HL-60/S4 (cell line): ENCODE data around the gene CRIM1.

Source experiments
- in situ Hi-C: fragments of 300-500 bp; cut with MboI; formaldehyde crosslinking; loops from 2 replicates; pipeline ENCODE4 v1.14.3; 2022; ENCODE audit warnings: low sequenced_read_pairs

CRIM1 gene

DNA sequence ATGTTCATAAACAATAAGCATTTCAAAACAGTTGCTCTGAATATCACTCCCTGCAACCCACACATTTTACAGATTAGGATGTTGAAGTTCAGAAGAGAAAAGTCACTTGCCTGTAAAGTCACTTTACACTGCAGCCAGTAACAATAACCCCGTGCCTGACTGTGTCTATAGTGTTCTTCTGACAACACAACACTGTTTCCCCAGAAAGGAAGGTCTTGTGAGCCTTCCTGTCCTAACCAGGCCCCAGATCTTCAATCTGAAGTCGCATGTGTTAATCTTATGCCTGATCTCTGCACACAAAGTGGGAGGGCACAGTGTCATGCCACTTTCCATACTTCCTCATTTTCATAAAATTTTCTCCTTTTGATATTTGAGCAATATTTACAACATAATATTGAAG, 122.2 kb downstream of the CRIM1 start:
- in situ Hi-C loops = no loop called here

DNA sequence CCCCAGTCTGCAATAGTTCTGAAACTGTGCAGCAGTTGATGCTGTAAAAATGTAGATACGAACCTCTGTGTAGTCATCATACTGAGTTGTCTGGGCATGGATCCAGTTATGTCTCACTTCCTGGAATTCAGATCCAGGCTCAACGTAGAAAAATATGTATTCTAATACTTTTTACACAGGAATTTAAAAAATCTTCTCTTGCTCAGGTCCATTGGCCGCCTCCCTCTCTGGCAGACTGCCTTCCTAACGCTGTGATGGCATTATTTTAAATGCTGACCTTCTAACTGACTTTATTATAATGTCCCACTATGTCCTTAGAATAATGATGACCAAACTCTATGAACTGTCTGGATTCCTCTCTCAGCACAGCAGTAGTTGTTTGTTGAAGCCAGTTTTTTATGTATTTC, 122.8 kb downstream of the CRIM1 start:
- in situ Hi-C loops = no loop called here

DNA sequence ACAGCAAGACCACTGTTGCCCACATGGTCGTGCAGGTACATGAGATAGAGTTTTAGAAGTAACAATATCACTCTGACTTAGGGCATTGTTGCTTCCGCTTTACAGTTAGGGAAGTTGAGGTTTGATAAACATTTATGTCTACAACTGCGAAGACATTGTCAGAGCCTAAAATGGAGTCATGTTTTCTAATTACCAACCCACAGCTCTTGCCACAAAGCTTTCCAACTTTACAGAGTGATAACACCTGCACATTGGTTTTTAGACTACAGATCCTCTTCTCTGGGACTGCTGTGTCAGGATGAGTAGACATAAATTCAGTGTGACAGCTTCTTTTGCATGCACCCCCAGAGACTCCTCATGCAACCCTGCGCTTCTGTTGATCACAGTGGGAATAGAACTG, 123.4 kb downstream of the CRIM1 start:
- in situ Hi-C loops = no loop called here

DNA sequence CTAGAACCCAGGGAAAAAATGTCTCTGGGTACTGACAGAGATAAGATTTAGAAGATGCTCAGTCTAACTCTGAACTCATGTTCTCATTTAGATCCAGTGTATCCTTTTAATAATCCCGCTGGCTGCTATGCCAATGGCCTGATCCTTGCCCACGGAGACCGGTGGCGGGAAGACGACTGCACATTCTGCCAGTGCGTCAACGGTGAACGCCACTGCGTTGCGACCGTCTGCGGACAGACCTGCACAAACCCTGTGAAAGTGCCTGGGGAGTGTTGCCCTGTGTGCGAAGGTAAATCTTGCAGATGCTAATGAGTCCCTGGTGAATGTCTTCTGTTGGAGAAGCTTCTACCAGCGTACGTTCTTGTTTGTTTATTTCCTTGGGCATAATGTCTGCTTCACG, 123.8 kb downstream of the CRIM1 start:
- in situ Hi-C loops = no loop called here

DNA sequence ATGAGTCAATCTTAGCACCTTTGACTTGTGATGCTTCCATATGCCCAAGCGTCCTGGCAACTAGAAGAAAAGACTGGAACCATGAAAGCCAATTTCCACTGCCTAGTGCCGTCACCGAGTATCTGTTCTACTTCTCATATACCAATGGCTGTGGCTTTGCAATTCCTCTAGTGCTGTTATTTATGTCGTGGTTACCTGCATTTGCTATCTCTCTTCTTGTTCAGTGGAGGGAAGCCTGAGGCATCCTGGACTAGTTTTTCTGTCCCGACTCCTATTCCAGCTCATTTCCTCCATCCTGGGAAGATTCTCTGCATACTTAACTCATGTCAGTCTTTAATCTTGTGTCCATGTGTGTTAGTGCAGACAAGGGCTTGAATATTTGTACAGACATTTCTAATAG, 124.5 kb downstream of the CRIM1 start:
- in situ Hi-C loops = no loop called here

DNA sequence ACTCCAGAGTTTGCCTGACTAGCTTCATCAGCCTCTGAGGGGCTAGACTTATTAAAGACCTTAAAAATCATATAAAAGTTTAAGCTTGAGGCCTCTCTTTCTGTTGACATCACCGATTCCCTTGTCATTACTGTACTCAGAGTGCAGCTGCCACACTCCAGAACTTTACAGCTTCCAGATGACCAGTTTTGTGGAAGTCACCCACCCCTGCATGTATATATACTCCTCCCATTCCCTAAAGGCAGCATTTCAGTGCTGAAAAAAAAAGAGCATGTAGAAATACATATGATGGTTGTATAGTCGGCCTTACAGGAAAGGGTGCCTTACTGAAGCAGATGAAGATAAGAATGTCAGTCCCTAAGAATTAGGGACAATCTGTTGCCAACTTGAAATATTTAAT, 125.1 kb downstream of the CRIM1 start:
- in situ Hi-C loops = no loop called here

DNA sequence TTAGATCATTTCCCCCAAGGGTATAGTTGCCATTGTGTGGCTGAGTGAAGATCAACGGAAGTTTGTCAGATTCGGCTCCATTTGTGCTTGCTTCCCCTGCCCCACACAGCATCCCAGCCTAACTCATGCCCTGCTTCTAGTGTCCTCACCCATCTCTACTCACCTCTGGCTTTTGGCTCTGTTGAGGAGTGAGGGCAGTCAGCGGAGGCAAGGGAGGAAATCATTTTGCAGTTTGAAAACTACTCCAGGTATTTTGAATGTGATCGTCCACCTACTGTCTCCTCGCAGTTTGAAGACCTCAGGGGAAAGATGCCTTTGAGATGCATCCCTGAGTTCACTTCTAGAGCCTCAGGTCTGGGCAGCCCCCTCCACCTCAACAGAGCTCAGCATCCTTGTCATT, 126.1 kb downstream of the CRIM1 start:
- in situ Hi-C loops = no loop called here

DNA sequence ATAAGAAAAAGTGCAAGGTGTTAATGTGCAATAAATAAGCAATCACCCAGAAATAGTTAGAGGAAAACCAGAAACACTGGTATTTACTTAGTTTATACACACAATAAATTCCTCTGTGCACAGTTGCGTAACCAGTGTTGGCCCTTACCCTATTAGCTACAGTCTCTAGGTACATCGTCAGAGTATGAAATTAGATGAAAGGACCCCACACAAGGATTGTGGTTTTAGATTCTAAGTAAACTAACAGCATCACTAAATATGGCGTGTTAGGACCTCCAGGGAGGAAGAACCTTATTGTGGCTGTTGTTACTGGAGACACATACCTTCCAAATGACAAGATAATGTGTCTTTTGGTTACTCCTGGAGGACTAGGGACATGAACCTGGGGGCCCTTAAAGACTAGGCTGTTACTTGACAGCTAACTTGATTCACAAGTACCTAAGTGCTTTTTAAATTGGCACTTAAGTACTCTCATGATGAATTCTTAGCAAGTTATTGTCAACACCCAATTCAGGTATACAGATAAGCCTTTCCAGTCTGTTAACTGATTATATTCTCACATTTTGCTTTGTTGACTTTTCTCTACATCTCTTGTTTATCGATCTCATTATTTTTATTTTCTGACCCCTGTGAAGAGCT, 127.1 kb downstream of the CRIM1 start:
- in situ Hi-C loops = no loop called here

DNA sequence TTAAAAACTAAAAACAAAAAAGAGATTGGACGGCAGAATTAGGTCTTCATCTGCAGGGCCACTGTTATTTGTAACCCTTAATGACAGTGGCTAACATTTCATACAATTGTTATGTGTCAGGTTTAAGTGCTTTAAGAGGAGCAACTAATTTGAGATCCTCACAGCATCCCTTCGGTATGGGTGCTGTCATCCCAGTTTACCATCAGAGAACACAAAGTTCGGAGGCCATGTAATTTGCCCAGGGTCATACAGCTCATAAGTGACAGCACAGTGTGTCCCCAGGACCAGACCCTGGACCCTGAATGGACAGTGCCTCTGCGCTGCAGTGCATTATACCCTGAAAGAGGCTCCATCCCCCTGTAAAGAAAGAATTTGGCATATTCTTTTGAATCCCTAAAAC, 127.7 kb downstream of the CRIM1 start:
- in situ Hi-C loops = no loop called here

DNA sequence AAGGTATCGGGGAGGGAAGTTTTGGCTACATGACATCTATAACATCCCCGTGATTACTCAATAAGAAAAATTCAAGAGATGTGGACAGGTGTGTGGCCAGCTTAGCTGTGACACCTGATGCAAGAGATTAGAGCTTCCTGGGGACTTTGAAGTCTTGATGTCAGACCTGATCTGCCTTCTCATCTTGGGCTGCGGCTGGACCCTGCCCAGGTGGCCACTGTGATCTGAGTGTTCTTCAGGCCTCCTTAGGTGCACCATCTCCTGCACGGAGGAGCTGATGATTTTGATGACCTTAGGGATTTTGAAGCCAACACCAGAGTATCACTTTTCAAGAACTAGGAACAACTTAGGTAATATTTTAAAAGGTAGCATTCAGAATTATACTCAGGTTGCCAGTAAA, 128.9 kb downstream of the CRIM1 start:
- in situ Hi-C loops = no loop called here

DNA sequence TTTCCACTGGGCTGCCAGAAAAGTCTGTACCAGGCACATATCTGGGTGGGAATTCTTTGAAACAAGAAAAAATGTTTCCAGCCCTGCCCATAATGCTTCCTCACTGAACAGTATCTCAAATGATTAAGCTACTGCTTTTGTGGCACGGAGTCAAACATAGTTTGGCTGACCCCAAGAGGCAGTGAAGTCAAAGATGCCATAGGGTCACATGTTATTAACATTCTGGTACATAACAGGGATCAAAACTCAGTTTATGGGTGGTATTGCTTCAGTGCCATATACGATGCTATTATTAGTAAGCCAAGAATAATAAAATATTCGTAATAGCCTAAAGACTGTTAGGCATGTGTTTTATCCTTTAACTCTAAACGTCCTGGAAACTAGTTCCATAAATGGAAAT, 129.9 kb downstream of the CRIM1 start:
- in situ Hi-C loops = no loop called here

DNA sequence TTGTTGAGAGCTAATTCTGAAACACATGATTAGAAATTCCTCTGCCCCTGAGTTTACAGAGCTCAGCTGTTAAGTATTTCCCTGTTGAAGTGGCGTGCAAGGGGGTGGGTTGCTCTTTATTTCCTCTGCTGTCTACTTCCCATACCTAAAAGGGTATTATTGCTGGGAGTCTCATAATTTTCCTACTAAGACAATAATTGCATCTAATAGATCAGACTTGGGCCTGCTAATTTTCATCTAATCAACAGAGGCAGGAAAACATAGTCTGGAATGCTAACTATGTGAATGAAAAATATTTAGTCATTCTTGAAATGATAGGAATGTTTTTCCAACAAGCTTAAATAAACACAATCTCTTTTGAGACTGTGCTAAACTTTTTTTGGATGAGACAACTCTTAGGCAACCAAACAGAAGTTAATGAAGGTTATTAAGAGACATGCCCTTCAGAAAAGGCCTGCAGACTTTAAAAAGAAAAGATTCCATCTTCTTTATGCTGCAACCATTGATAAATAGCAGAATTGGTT, 131.0 kb downstream of the CRIM1 start:
- in situ Hi-C loops = no loop called here

DNA sequence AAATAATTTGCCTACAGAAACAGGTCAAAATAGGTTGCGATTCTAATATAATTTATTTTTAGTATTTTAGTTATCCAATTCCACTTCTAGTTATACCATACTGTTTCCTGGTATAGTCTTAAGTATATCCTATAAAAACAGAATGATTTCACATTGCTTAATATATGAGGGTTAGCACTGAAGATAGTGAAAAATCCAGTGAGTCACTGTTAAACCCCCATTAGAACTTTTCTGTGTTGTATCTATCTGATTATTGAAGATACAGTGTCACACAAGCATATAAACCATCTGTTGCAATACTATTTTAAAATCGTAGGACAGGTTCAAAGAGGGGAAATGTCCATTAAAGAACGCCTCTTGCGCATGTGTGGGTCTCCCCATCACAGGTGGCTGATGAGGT, 132.4 kb downstream of the CRIM1 start:
- in situ Hi-C loops = no loop called here

DNA sequence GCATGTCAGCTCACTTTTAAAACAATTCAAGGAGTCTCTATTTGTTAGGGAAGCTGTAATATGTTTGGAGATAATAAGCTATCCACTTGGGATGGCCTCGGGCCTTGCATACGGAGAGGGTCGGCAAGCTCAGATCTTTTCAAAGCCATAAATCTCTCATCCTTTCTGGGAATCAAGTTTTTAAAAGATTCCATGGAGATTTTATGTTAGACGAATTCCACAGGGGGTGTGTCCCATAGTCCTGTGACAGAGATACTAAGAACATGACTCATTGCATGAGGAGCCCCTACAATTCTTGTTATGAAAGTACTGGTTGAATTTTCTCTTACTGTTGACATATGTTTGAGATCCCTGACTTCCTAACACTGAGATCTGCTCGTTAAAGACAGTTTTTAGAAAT, 133.7 kb downstream of the CRIM1 start:
- in situ Hi-C loops = no loop called here

DNA sequence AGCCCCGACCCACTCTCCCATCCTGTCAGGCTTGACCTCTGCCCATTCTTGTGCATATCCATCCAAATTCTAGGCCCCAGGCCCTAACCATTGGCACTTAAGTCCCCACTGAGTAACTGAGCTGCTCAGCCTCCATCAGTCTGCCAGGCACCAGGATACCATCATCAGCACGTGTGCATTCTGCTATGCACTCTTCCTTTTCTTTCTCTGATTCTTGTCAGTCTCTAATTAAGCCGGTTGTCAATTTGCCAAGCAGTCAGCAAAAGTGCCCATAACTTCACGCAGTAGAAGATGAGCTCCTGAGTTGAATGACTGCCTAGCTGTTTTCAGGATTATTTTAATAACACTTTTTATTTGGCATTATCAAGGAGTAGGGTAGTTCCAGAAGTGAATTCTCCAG, 135.2 kb downstream of the CRIM1 start:
- in situ Hi-C loops = no loop called here

DNA sequence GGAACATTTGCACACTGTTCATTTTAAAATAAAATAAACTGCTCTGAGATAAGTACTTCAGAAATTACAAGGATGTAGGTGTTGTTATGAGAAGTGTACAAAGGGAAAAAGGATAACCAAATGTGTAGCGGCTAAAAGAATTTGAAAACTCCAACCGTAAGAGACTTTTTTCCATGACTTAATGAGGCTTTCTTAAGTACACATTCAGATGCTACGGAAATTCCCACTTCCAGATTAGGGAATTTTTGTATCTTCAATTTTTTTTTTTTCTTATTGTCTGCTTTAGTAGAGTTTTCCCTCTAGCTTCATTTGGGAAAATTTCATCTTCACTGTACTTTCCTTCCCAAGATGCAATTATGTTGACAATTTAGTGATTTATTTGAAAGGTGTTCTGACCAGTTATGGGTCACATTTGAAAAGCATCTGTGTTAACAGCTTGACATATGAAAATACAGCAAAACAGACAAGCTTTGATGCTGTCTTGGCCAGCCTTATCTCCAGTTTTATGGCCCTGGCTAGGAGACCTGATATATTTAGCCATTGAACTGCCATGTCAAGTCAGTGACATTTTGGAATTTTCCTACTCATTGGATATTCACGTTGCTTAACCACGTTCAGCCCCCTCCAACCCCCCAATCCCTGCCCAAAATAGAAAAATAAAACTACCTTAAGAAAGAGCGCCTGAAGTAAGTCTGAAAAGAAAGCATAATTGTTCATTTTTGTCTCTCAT, 136.8 kb downstream of the CRIM1 start:
- in situ Hi-C loops = no loop called here

DNA sequence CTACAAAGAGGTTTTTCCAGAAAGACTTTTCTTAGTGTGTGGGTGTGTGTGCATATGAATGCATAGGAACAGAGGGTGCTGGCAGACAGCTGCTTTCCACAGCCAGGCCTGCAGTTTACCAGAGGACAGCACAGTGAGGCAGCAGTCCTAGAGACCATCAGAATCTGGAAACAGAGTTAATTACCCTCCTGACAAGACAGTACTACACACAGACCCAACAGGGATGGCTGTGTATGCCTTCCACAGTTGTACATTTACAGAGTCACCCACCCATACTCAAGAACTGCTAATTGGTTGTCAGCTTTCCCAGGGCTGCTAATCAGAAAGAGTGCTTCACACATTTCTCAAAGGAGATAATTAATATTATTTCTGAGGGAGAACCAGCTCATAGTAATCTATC, 137.7 kb downstream of the CRIM1 start:
- in situ Hi-C loops = no loop called here

DNA sequence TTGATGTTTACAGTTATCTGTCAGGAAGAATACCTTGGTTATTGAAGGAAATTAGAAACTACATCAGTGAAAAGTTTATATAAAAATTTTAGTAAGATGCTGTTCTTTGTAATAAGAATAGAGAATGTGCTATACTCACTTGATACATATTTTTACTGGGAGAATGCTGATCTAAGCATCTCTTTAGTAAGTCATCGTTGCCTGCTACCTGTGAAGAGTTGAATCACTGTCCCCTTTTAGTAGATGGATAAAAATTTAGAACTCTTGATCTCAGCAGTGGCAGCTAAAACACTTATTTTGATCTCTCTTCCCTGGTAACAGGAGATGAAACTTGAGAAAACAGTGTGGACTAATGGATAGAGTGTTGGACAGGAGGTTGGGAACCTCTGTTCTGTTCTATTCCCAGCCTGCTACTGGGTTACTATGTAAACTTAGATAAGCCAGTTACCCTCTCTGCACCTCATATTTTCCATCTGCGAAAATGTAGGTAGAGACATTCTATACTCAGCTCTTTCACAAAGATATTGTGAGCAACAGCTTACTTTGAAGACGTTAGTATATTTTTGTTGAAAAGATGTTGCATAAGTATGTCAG, 142.1 kb downstream of the CRIM1 start:
- in situ Hi-C loops = no loop called here

DNA sequence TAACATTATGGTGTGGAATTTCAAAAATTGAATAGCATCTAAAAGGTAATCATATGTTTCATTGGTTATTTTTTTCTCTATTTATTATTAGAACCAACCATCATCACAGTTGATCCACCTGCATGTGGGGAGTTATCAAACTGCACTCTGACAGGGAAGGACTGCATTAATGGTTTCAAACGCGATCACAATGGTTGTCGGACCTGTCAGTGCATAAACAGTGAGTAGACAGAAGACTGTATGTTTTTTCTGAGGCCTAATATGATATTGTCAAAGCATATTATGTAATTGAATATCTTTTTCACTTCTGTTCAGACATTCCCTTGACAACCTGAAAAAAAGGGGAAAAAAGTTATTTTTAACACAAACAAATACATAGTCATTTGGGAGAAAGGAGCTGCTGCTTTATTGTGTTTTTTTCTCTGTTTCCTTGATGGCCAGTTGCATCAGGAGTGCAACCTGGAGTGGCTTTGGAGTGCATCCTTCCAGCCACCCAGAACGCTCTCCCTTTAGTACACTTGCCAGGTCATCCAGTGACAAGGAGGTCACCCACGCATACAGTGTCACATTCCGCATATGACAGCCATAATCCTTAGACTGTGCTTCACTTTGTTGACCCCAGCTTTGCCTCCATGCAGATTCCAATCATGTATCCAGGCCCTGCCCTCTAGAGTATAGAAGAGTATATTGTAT, 143.7 kb downstream of the CRIM1 start:
- in situ Hi-C loops = no loop called here

DNA sequence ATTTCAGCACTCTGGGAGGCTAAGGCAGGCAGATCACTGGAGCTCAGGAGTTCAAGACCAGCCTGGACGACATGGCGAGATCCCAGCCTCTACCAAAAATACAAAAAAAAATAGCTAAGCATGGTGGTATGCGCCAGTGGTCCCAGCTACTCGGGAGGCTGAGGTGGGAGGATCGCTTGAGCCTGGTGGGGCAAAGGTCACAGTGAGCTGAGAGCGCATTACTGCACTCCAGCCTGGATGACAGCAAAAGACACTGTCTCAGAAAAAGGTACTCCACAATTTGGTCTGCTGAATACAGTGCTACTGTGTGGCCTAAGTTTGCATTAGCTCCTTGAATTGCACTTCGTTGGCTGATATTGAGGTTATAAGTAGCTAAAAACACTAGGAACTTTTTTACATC, 144.5 kb downstream of the CRIM1 start:
- in situ Hi-C loops = no loop called here

DNA sequence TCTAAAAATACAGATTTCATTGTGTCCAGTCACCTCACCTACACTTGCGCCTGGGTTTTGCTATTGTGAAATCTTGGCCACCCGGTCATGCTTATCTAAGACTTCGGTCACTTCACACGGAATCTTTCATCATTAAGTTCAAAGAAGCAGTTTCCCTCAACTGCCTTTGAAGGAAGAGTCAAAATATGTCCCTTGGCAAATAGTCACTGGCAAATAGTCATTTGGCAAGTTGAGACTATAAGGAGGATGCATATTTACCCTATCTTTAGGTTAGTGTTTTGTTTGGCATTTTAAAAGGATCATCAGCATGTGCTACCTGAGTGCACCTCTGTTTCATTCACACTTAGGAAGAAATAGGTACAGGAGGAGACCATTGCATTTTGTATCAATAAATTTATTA, 146.5 kb downstream of the CRIM1 start:
- in situ Hi-C loops = no loop called here

DNA sequence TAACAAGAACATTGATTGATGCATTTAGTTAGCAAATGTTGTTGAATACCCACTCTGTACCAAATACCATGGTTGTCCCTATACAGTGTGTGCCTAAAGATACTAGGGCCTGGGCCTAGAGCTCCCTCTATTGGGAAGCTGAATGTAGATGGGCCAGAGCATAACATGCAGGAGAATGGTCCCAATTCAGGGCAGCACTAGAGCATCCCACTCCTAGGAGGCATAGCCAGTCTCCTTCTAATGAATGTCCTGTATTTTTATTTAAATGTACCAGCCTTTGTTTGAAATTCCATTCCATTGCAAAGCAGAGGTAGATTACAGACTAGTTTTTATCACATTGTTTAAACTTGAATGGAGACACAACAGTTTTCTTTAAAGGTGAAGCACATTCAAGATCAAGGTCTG, 151.8 kb downstream of the CRIM1 start:
- in situ Hi-C loops = no loop called here
